ENCODE data around the gene DDX59.

Gene DDX59

GRCh38 chr1:200704986-200705500 lies 35.3 kb upstream of the DDX59 start:
- TF ChIP-seq, protein P1, sequence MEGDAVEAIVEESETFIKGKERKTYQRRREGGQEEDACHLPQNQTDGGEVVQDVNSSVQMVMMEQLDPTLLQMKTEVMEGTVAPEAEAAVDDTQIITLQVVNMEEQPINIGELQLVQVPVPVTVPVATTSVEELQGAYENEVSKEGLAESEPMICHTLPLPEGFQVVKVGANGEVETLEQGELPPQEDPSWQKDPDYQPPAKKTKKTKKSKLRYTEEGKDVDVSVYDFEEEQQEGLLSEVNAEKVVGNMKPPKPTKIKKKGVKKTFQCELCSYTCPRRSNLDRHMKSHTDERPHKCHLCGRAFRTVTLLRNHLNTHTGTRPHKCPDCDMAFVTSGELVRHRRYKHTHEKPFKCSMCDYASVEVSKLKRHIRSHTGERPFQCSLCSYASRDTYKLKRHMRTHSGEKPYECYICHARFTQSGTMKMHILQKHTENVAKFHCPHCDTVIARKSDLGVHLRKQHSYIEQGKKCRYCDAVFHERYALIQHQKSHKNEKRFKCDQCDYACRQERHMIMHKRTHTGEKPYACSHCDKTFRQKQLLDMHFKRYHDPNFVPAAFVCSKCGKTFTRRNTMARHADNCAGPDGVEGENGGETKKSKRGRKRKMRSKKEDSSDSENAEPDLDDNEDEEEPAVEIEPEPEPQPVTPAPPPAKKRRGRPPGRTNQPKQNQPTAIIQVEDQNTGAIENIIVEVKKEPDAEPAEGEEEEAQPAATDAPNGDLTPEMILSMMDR (conservative IDR thresholded peaks at IDR 0.05), result no peak
- H3K27ac ChIP-seq, result no peak overlapping the region

DNA sequence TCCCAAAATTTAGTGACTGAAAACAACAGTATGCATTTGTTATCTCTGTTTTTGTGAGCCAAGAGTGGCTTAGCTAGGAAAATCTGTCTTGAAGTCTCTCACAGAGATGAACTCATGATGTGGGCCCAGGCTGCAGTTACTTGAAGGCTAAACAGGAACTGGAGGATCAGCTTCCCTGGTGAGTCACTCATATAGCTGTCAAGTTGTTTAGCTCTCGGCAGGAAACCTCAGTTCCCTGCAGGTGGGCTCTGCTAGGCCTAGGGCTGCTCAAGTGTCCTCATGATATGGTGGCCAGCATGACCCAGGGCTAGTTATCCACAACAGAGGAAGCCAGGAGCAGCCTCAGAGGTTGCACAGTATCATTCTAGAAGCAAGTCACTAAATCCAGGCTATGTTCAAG lies 30.2 kb upstream of the DDX59 start:
- TF ChIP-seq, protein P1 (conservative IDR thresholded peaks at IDR 0.05), result no peak
- no peak overlapping the region for H3K27ac ChIP-seq

DNA sequence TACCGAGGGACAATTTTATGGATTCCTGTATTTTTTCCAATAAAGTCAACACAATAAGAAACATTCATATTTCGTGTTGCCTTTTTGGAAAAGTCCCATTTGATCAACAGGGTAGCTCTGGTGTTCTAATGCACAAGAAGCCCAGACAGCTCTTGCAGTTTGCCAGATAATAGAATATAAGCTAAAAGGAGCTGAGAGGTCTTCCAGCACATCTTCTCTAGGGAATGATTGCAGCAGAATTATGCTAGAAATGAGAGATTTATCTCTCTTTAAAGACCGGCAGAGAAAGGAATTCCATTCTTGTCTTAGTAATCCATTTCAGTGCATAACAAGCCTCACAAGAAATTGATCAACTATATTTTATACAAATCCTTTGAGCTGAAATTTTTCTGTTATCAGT lies 25.0 kb upstream of the DDX59 start:
- TF ChIP-seq, protein P1 (conservative IDR thresholded peaks at IDR 0.05), result no peak
- no peak overlapping the region for H3K27ac ChIP-seq

DNA sequence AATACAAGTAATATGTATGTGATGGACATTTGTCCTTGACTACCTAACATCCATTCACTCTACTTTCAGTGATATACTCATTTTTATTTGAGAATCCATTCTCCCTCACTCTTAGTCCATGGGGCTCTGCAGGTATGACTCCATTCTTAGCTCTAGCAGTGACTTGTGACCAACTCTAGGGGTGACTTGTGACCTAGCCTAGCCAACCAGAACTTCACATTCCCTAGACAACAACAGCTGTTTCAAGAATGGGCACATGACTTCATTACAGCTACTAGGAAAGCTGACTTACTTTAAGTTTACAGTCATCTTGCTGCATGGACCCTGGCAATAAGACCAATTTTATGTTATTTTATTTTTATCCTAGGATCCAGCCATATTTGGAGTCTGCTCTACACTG lies 23.6 kb upstream of the DDX59 start:
- no peak overlapping the region for H3K27ac ChIP-seq
- TF ChIP-seq, protein P1 (conservative IDR thresholded peaks at IDR 0.05), result no peak

- no peak overlapping the region for H3K27ac ChIP-seq
- TF ChIP-seq, protein P1 (conservative IDR thresholded peaks at IDR 0.05), result no peak
These were observed 22.6 kb upstream of the DDX59 start for GRCh38 chr1:200692316-200692715.

DNA sequence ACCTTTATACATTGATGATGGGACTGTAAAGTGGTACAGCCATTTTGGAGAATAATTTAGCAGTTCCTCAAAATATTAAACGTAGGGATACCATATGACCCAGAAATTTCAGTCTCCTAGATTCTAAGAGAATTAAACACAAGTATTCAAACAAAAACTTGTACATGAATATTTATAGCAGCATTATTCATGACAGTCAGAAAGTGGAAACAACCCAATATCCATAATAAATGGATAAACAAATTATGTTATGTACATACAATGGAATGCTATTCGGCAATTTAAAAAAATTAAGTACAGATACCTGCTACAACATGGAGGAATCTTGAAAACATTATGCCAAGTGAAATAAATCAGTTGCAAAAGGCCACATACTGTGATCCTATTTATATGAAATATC lies 16.9 kb upstream of the DDX59 start:
- TF ChIP-seq, protein P1 (conservative IDR thresholded peaks at IDR 0.05), result no peak
- no peak overlapping the region for H3K27ac ChIP-seq

DNA sequence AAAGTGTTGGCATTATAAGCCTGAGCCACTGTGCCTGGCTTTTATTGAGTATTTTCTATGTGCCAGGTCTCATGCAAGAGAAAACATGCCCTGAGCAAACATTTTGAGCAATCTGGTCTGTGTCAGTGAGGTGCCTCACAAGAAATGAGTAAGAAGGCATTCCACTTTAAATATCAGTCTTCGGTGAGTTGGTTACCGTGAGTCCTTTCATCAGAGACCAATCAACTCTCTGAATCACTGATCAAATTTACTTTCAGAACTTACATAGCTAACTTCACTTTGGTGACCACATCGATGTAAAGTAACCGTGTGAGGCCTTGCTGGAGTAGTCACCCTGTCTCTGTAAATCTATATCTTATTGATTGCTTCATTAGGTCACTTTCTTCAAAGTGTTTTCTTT lies 14.3 kb upstream of the DDX59 start:
- TF ChIP-seq, protein P1 (conservative IDR thresholded peaks at IDR 0.05), result no peak
- H3K27ac ChIP-seq, result no peak overlapping the region

Measured in VCaP (cell line).